Esophagus (tissue), 2 donors: ENCODE data around the gene FNIP2. TPM values are rescaled to one million over a fixed set of nuclear protein-coding genes. Genes with fewer than 3 reads are reported as not detected.
A peak's percentile ranks its signal among the peaks of the same experiment; 100 is the strongest.
"Not testable (repeated sequence)": the region's sequence is repeated elsewhere in the genome, so short reads cannot be mapped to it uniquely, and the experiment has no call there.

Experiments
- H3K27ac ChIP-seq, 2 donors: one replicate each; pipeline ENCODE4 v1.5.1; 2013; ENCODE audit warnings: low read depth in 2 of 2, mild to moderate bottlenecking in 2 of 2, inconsistent platforms in 1 of 2, low read length in 1 of 2, moderate library complexity in 1 of 2
- H3K27me3 ChIP-seq, 2 donors: one replicate each; pipeline ENCODE4 v1.6.1; 2013; ENCODE audit warnings: low read length in 2 of 2, control low read depth in 1 of 2, mild to moderate bottlenecking in 1 of 2; ENCODE audit not compliant: insufficient read depth in 2 of 2, control insufficient read depth in 1 of 2
- H3K36me3 ChIP-seq, 2 donors: one replicate each; pipeline ENCODE4 v1.6.1; 2013; ENCODE audit warnings: low read length in 1 of 2; ENCODE audit not compliant: control insufficient read depth in 2 of 2, insufficient read depth in 2 of 2
- H3K4me1 ChIP-seq, 2 donors: one replicate each; pipeline ENCODE4 v1.6.1; 2013; ENCODE audit warnings: low read length in 1 of 2; ENCODE audit not compliant: control insufficient read depth in 2 of 2, insufficient read depth in 2 of 2
- H3K4me3 ChIP-seq, 2 donors: one replicate each; pipeline ENCODE4 v1.5.1; 2013; ENCODE audit warnings: low read length in 2 of 2, mild to moderate bottlenecking in 2 of 2, low read depth in 1 of 2, moderate library complexity in 1 of 2
- H3K9me3 ChIP-seq, 2 donors: one replicate each; pipeline ENCODE4 v1.6.1; 2013; ENCODE audit warnings: mild to moderate bottlenecking in 2 of 2, low read depth in 1 of 2, low read length in 1 of 2, moderate library complexity in 1 of 2; ENCODE audit not compliant: control insufficient read depth in 2 of 2, insufficient read depth in 1 of 2
- WGBS, 2 donors: extraction: QIAGEN DNeasy Blood & Tissue Kit; methylation state at CpG; one replicate each; pipeline ENCODE4 v1.1.7; 2013; 5-methylcytosine and 5-hydroxymethylcytosine counted together
- polyA plus RNA-seq, 2 donors: library from polyadenylated mRNA; stranded (reverse); fragments of 200-250 nt; gene quantifications; one replicate each; pipeline ENCODE4 v1.2.3, GENCODE V29; 2013
- donor health status: healthy with polysubstance abuse.
- donor health status: Bipolar disorder and iron deficiency.

Gene FNIP2
- polyA plus RNA-seq, 2 donors, result 2.0 to 2.9 TPM

GRCh38 chr4:158799856-158800255 lies 31.0 kb downstream of the FNIP2 start:
- H3K36me3 ChIP-seq, result no peaks in the 10 kb centered on the region
- 65 to 79% methylated on average over 7 of the region's 7 CpGs for WGBS, 2 donors
- no peak overlapping the region for H3K27ac ChIP-seq
- H3K4me3 ChIP-seq, result no peak overlapping the region
- peaks cover 4 to 5% of the 10 kb centered on the region in 2 donors for H3K4me1 ChIP-seq
- no peaks in the 10 kb centered on the region for H3K9me3 ChIP-seq
- H3K27me3 ChIP-seq, result no peaks in the 10 kb centered on the region

DNA sequence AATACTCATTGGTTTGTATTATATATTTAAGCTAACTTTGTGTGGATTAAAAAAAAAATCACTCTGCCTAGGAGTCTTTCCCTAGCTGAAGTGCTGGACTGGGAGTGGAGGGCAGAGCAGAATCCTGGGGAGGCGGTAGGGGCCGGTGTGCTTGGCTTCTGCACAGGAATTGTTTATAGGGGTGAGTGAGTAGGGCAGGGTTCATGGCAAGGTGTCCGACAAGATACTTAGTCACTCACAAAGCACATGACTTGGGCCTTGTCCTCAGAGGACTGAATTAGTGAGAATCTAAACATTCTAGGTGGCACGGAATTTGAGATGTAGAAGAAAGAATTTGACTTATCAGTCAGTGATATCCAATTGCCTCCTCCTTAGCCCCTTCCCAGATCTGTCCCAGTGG lies 32.2 kb downstream of the FNIP2 start:
- no peaks in the 10 kb centered on the region for H3K9me3 ChIP-seq
- H3K27me3 ChIP-seq, result no peaks in the 10 kb centered on the region
- no peak overlapping the region for H3K4me3 ChIP-seq
- WGBS, 2 donors, result 70 to 72% methylated on average over 4 of the region's 4 CpGs
- no peaks in the 10 kb centered on the region for H3K36me3 ChIP-seq
- peaks cover 4 to 5% of the 10 kb centered on the region in 2 donors for H3K4me1 ChIP-seq
- no peak overlapping the region for H3K27ac ChIP-seq

DNA sequence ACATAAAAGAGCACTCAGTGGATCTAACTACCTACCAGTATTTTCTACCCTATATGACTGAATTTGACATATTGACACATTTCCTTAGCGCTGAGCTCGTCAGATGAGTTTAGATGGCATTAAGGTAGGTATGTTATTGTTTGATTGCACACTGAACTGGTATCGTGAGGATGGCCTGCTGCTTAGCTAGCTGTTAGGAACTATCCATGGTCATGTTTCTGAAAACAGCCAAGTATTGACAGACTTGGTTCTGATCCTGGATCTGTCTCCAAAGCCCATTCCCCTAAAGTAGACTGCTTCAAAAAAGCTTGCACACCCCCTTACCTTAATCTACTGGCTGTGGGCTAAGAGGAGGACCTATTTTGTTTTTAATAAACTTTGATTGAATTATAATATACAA lies 32.9 kb downstream of the FNIP2 start:
- H3K4me1 ChIP-seq, result peaks cover 4 to 5% of the 10 kb centered on the region in 2 donors
- WGBS, 2 donors, result 91 to 94% methylated on average over 3 of the region's 3 CpGs

DNA sequence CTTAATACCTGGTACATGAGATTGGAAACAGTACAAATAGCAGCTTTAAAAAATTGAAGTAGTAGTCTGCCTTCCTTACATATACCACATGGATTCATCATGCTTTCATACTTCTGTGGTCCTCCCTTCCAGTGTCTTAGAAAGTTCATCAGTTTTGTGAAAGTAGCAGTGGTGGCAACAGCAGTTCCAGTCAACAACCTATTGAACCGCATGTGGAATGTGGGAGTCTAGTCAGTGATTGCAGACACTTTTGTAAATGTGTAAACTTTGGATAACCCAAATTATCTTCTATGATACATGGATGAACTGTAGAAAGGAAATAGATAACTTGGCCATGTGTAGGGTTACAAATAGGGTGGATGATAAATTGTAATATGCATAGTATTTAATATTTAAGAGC lies 34.1 kb downstream of the FNIP2 start:
- Histone ChIP-seq H3K27me3 (no peaks in the 10 kb centered on the region), H3K36me3 (no peaks in the 10 kb centered on the region), H3K4me1 (peaks cover 4 to 5% of the 10 kb centered on the region in 2 donors), H3K9me3 (no peaks in the 10 kb centered on the region), H3K27ac (no peak overlapping the region), H3K4me3 (no peak overlapping the region)
- WGBS, 2 donors, result 86 to 97% methylated on average over 1 of the region's 1 CpG

More for the DNA sequence above, 32.9 kb downstream of the FNIP2 start:
- no peaks in the 10 kb centered on the region for H3K36me3 ChIP-seq
- H3K4me3 ChIP-seq, result no peak overlapping the region
- H3K9me3 ChIP-seq, result no peaks in the 10 kb centered on the region
- no peak overlapping the region for H3K27ac ChIP-seq
- no peaks in the 10 kb centered on the region for H3K27me3 ChIP-seq

- WGBS, 2 donors, result 45 to 63% methylated on average over 10 of the region's 10 CpGs
- no peaks in the 10 kb centered on the region for H3K9me3 ChIP-seq
- peak overlapping the region in 1 of 2 donors; percentile 16 for H3K4me3 ChIP-seq
- H3K4me1 ChIP-seq, result peaks cover 2 to 7% of the 10 kb centered on the region in 2 donors
- no peaks in the 10 kb centered on the region for H3K27me3 ChIP-seq
- H3K36me3 ChIP-seq, result no peaks in the 10 kb centered on the region
- peak overlapping the region; percentile 39 to 67 for H3K27ac ChIP-seq
Measured at GRCh38 chr4:158805635-158806471, 37.0 kb downstream of the FNIP2 start.

DNA sequence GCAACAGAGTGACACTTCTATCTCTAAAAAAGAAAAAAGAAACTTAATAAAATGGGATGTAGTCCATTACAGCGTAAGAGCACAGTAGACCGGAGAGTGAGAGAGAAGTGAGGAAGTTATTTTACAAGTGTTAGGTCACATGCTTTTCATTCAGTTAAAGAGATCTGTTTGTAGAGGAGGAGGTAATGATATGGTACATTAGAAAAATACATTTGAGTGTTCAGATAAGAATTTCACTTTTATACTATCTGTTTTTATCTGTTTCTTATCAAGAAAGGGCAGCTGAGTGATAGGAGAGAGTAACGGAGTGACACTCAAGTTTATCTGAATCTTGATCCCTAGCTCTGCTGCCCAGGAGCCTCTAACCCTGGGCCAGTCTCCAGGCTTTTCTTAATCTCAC lies 38.9 kb downstream of the FNIP2 start:
- no peak overlapping the region for H3K27ac ChIP-seq

GRCh38 chr4:158808399-158808798 lies 39.6 kb downstream of the FNIP2 start:
- Histone ChIP-seq H3K9me3 (no peaks in the 10 kb centered on the region), H3K4me3 (no peak overlapping the region), H3K36me3 (no peaks in the 10 kb centered on the region), H3K27me3 (no peaks in the 10 kb centered on the region), H3K27ac (no peak overlapping the region), H3K4me1 (peaks cover 0 to 2% of the 10 kb centered on the region in 2 donors)
- 75 to 80% methylated on average over 3 of the region's 3 CpGs for WGBS, 2 donors

More for the DNA sequence above, 38.9 kb downstream of the FNIP2 start:
- H3K36me3 ChIP-seq, result no peaks in the 10 kb centered on the region
- H3K27me3 ChIP-seq, result no peaks in the 10 kb centered on the region
- no peaks in the 10 kb centered on the region for H3K9me3 ChIP-seq
- WGBS, 2 donors, result 61 to 65% methylated on average over 3 of the region's 3 CpGs
- H3K4me3 ChIP-seq, result no peak overlapping the region
- H3K4me1 ChIP-seq, result peaks cover 0 to 2% of the 10 kb centered on the region in 2 donors

DNA sequence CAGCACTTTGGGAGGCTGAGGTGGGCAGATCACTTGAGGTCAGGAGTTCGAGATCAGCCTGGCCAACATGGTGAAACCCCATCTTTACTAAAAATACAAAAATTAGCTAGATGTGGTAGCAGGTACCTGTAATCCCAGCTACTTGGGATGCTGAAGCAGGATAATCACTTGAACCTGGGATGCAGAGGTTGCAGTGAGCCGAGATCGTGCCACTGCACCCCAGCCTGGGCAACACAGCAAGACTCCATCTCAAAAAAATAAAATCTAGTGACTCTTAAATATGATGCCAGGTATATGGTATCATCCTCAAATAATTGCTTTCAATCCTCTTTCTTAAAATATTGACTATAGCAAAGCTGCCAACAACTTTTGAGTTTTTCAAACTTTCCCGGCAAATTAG lies 40.4 kb downstream of the FNIP2 start:
- H3K27me3 ChIP-seq, H3K4me3 ChIP-seq, H3K9me3 ChIP-seq, H3K27ac ChIP-seq, H3K36me3 ChIP-seq, H3K4me1 ChIP-seq: not testable (repeated sequence)
- WGBS, 2 donors, result 88 to 90% methylated on average over 4 of the region's 4 CpGs

DNA sequence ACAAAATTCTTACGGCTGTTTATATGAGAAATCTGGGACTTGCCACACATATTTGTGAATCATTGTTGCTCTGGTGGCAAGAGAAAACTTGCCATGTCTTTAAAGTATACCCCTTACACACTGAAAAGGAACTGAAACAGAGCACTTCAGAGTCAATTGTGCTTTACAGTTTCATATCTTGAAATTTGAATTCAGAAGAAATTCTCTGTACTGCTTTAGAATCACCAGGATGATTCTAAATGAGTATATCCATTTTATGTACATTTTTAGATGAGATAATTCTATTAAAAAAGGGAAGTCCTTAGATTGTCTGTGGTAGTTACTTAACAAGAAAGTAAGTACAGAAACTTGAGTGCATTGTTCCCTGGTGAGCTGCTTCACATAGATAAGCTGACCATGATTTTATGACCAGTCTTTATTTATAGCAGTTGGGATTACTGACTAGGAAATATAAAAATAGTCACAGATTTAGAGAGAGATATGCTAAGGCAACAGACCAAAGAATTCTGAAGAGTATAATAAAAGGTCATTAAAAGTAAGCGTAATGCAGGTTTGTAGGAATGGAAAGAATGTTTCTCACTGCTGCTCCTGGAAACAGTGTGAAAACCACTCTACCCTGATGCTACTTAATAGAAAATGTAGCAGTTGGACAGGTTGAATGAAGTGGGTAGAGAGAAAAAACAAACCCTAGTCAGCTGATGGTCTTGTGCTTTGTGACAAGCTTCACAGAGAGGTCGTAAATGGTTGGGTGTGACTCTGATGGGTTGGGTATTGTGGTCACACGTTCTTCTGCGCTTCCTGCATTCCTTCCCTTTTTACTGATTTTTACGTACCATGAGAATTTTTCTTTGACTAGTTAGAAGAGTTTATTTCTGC lies 41.0 kb downstream of the FNIP2 start:
- H3K36me3 ChIP-seq, result no peaks in the 10 kb centered on the region
- no peak overlapping the region for H3K4me3 ChIP-seq
- WGBS, 2 donors, result 34 to 46% methylated on average over 6 of the region's 6 CpGs
- H3K9me3 ChIP-seq, result no peaks in the 10 kb centered on the region
- peaks cover 0 to 2% of the 10 kb centered on the region in 2 donors for H3K4me1 ChIP-seq
- peak overlapping the region in 1 of 2 donors; percentile 23 for H3K27ac ChIP-seq
- no peaks in the 10 kb centered on the region for H3K27me3 ChIP-seq
